ENCODE measurements around the gene SLC35E4. TPM values are rescaled to one million over a fixed set of nuclear protein-coding genes. Genes with fewer than 3 reads are reported as not detected.

Gene SLC35E4
- total and polyA plus RNA-seq, 2 experiments from 2014 or later: 2.6 to 11.3 TPM

- H3F3A ChIP-seq (replicated peaks; ENCODE audit: low read depth): peaks cover 10% of the 10 kb centered on the region; the same call in 1 of the 2 replicates
- no peak for ATAC-seq
Measured at GRCh38 chr22:30664798-30665197, 29.2 kb downstream of the SLC35E4 start.

More at GRCh38 chr22:30664798-30665197, 29.2 kb downstream of the SLC35E4 start:
- 0 out of 3 replicates have a peak, but pooled peaks cover under 1% of the 10 kb centered on the region for H3K36me3 Mint-ChIP-seq (ENCODE audit: low read depth)
- no peak overlapping the region for H3K4me3 Mint-ChIP-seq
- DNase-seq (ENCODE audit: low spot score): no peak
- TF ChIP-seq STAT1 (IDR thresholded peaks at IDR 0.05; ENCODE audit: unreplicated experiment) (no peak), POLR2AphosphoS5 (IDR thresholded peaks at IDR 0.05; ENCODE audit: low read depth) (no peak), ZNF462 (CRISPR knock-in tag; IDR thresholded peaks at IDR 0.05) (no peak), ETS1 (IDR thresholded peaks at IDR 0.05) (no peak), NANOG (IDR thresholded peaks at IDR 0.05; ENCODE audit: borderline replicate concordance) (no peak), REST (IDR thresholded peaks at IDR 0.05; ENCODE audit: unreplicated experiment) (no peak), EZH2phosphoT487 (IDR thresholded peaks at IDR 0.05; ENCODE audit: unreplicated experiment) (no peak), ZNF331 (CRISPR knock-in tag; IDR thresholded peaks at IDR 0.05; ENCODE audit: low read depth) (no peak), EZH2 (IDR thresholded peaks at IDR 0.05; ENCODE audit: low read depth, unreplicated experiment) (no peak), CREB1 (CRISPR knock-in tag; IDR thresholded peaks at IDR 0.05; ENCODE audit: low read depth) (no peak), ZNF114 (CRISPR knock-in tag; IDR thresholded peaks at IDR 0.05) (no peak), JUNB (IDR thresholded peaks at IDR 0.05; ENCODE audit: unreplicated experiment) (no peak)
- TF ChIP-seq, protein P1, sequence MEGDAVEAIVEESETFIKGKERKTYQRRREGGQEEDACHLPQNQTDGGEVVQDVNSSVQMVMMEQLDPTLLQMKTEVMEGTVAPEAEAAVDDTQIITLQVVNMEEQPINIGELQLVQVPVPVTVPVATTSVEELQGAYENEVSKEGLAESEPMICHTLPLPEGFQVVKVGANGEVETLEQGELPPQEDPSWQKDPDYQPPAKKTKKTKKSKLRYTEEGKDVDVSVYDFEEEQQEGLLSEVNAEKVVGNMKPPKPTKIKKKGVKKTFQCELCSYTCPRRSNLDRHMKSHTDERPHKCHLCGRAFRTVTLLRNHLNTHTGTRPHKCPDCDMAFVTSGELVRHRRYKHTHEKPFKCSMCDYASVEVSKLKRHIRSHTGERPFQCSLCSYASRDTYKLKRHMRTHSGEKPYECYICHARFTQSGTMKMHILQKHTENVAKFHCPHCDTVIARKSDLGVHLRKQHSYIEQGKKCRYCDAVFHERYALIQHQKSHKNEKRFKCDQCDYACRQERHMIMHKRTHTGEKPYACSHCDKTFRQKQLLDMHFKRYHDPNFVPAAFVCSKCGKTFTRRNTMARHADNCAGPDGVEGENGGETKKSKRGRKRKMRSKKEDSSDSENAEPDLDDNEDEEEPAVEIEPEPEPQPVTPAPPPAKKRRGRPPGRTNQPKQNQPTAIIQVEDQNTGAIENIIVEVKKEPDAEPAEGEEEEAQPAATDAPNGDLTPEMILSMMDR (conservative IDR thresholded peaks at IDR 0.05; ENCODE audit: low read depth in 2 of 2): no peak
- H3K4me3 ChIP-seq: no peak overlapping the region
- peaks cover 14% of the 10 kb centered on the region for H3K27me3 Mint-ChIP-seq (ENCODE audit: insufficient read depth, low read depth, poor library complexity)
- H3K79me2 ChIP-seq (replicated peaks; ENCODE audit: insufficient read depth): no peaks in the 10 kb centered on the region
- H2AFZ ChIP-seq: no peak overlapping the region
- H4K20me1 ChIP-seq (replicated peaks; ENCODE audit: insufficient read depth): no peaks in the 10 kb centered on the region
- H3K9me3 Mint-ChIP-seq: peaks cover 3% of the 10 kb centered on the region; the same call in 1 of the 3 replicates
- no peaks in the 10 kb centered on the region for H3K9me2 ChIP-seq (ENCODE audit: insufficient read depth)
- H3K27ac Mint-ChIP-seq: no peak overlapping the region
- no peak overlapping the region for H3K27ac ChIP-seq (ENCODE audit: low read depth)
- H3K4me1 ChIP-seq (ENCODE audit: insufficient read depth): peaks cover 16% of the 10 kb centered on the region
- peaks cover 15% of the 10 kb centered on the region for H3K4me1 Mint-ChIP-seq
- peaks cover 20% of the 10 kb centered on the region for H3K27me3 ChIP-seq (ENCODE audit: insufficient read depth)
- no peak overlapping the region for H3K4me2 ChIP-seq
- H3K36me3 ChIP-seq (ENCODE audit: insufficient read depth): no peaks in the 10 kb centered on the region
